Hepatocyte (in vitro differentiated cells): ENCODE measurements around the gene NFIA. TPM values are rescaled to one million over a fixed set of nuclear protein-coding genes. Genes with fewer than 3 reads are reported as not detected.

ENCODE experiments used
- DNase-seq: peaks from one replicate; pipeline ENCODE4 v3.0.0-alpha.2; 2016; ENCODE audit warnings: low spot score
- H2AFZ ChIP-seq: fragments of 200-600 bp; sonication (generic); 2 replicates; pipeline ENCODE4 v1.6.0; 2016; ENCODE audit warnings: antibody characterized with exemption, mild to moderate bottlenecking
- H3K27ac ChIP-seq: fragments of 200-600 bp; sonication (generic); 2 replicates; pipeline ENCODE4 v1.5.1; 2016; ENCODE audit warnings: mild to moderate bottlenecking
- H3K27me3 ChIP-seq: fragments of 200-600 bp; sonication (generic); 2 replicates; pipeline ENCODE4 v1.6.1; 2016
- H3K36me3 ChIP-seq: fragments of 200-600 bp; sonication (generic); replicated peaks from 2 replicates; pipeline ENCODE4 v1.5.1; 2016; ENCODE audit warnings: low read depth; ENCODE audit not compliant: insufficient read depth
- H3K4me1 ChIP-seq: fragments of 200-600 bp; sonication (generic); 2 replicates; pipeline ENCODE4 v1.5.1; 2016; ENCODE audit warnings: mild to moderate bottlenecking, moderate library complexity; ENCODE audit not compliant: insufficient read depth
- H3K4me2 ChIP-seq: fragments of 200-600 bp; sonication (generic); 2 replicates; pipeline ENCODE4 v1.6.0; 2016
- H3K4me3 ChIP-seq: fragments of 200-600 bp; sonication (generic); 2 replicates; pipeline ENCODE4 v1.5.1; 2016; ENCODE audit warnings: mild to moderate bottlenecking
- H3K79me2 ChIP-seq: fragments of 200-600 bp; sonication (generic); 2 replicates; pipeline ENCODE4 v1.6.0; 2017; ENCODE audit warnings: mild to moderate bottlenecking
- H3K9me2 ChIP-seq: fragments of 200-600 bp; sonication (generic); replicated peaks from 2 replicates; pipeline ENCODE4 v1.6.0; 2017; ENCODE audit warnings: mild to moderate bottlenecking; ENCODE audit not compliant: insufficient read depth
- H3K9me3 ChIP-seq: fragments of 200-600 bp; sonication (generic); 2 replicates; pipeline ENCODE4 v1.5.1; 2016; ENCODE audit warnings: low read depth, mild to moderate bottlenecking
- H4K20me1 ChIP-seq: fragments of 200-600 bp; sonication (generic); 2 replicates; pipeline ENCODE4 v1.6.0; 2016; ENCODE audit warnings: mild to moderate bottlenecking; ENCODE audit not compliant: insufficient read depth, poor library complexity, severe bottlenecking
- CTCF ChIP-seq: fragments of 200-600 bp; sonication (generic); IDR thresholded peaks from 2 replicates; pipeline ENCODE4 v1.5.1; 2016; ENCODE audit warnings: antibody characterized with exemption, mild to moderate bottlenecking; ENCODE audit not compliant: poor library complexity
- EZH2 ChIP-seq: fragments of 200-600 bp; sonication (generic); IDR thresholded peaks from 2 replicates; pipeline ENCODE4 v1.6.1; 2016; ENCODE audit warnings: antibody characterized with exemption, mild to moderate bottlenecking, borderline replicate concordance
- EZH2phosphoT487 ChIP-seq: fragments of 200-600 bp; sonication (generic); IDR thresholded peaks from one replicate; pipeline ENCODE4 v1.6.1; 2018; ENCODE audit warnings: antibody characterized with exemption, mild to moderate bottlenecking, low read depth, moderate library complexity; ENCODE audit not compliant: unreplicated experiment, severe bottlenecking
- WGBS: methylation state at CpG from one replicate; pipeline ENCODE4 v1.1.6; 2016; ENCODE audit warnings: low lambda C conversion rate; ENCODE audit errors: missing lambda C conversion rate; 5-methylcytosine and 5-hydroxymethylcytosine counted together
- polyA plus RNA-seq: library from polyadenylated mRNA; unstranded; fragments of >200 nt; fragmentation: Nextera tagmentation; extraction: Ambion mirVana; gene quantifications from 2 replicates; pipeline ENCODE4 v1.2.1, GENCODE V29; 2016
- total RNA-seq: library from RNA; depleted of rRNA; stranded (reverse); fragments of >200 nt; gene quantifications from 2 replicates; pipeline ENCODE4 v1.2.3, GENCODE V29; 2014

NFIA gene
- total and polyA plus RNA-seq, 2 experiments from 2014 or later, result 15.1 to 18.2 TPM

GRCh38 chr1:61260171-61260570 lies 177.8 kb downstream of the NFIA start:
- Histone ChIP-seq H3K79me2 (peaks cover 40% of the 10 kb centered on the region), H3K9me3 (no peaks in the 10 kb centered on the region), H3K9me2 (no peaks in the 10 kb centered on the region), H3K36me3 (no peaks in the 10 kb centered on the region), H3K27ac (no peak overlapping the region), H3K4me2 (no peak overlapping the region), H3K4me3 (no peak overlapping the region), H3K27me3 (no peaks in the 10 kb centered on the region), H4K20me1 (no peaks in the 10 kb centered on the region), H2AFZ (no peak overlapping the region), H3K4me1 (no peaks in the 10 kb centered on the region)
- DNase-seq, result no peak
- TF ChIP-seq EZH2 (no peak), CTCF (no peak), EZH2phosphoT487 (no peak)
- WGBS, result 98% methylated on average over 7 of the region's 7 CpGs

GRCh38 chr1:61261595-61261994 lies 179.2 kb downstream of the NFIA start:
- 78% methylated on average over 3 of the region's 3 CpGs for WGBS
- no peak for DNase-seq
- H2AFZ ChIP-seq, result no peak overlapping the region
- no peak overlapping the region for H3K4me3 ChIP-seq
- H3K79me2 ChIP-seq, result peaks cover 37% of the 10 kb centered on the region
- H3K36me3 ChIP-seq, result no peaks in the 10 kb centered on the region
- H3K9me2 ChIP-seq, result no peaks in the 10 kb centered on the region
- no peak overlapping the region for H3K27ac ChIP-seq
- no peaks in the 10 kb centered on the region for H4K20me1 ChIP-seq
- H3K4me1 ChIP-seq, result no peaks in the 10 kb centered on the region
- H3K9me3 ChIP-seq, result no peaks in the 10 kb centered on the region
- TF ChIP-seq EZH2 (no peak), CTCF (no peak), EZH2phosphoT487 (no peak)
- no peaks in the 10 kb centered on the region for H3K27me3 ChIP-seq
- H3K4me2 ChIP-seq, result no peak overlapping the region

- TF ChIP-seq EZH2 (no peak), CTCF (no peak), EZH2phosphoT487 (no peak)
- Histone ChIP-seq H3K27me3 (no peaks in the 10 kb centered on the region), H3K79me2 (peaks cover 16% of the 10 kb centered on the region), H3K4me2 (no peak overlapping the region), H3K9me3 (no peaks in the 10 kb centered on the region), H3K4me1 (no peaks in the 10 kb centered on the region), H3K4me3 (no peak overlapping the region), H2AFZ (no peak overlapping the region), H4K20me1 (no peaks in the 10 kb centered on the region), H3K27ac (no peak overlapping the region), H3K36me3 (no peaks in the 10 kb centered on the region), H3K9me2 (no peaks in the 10 kb centered on the region)
- WGBS, result 95% methylated on average over 16 of the region's 16 CpGs
- DNase-seq, result no peak
These were observed 181.8 kb downstream of the NFIA start for GRCh38 chr1:61263905-61264824.
